Keratinocyte (primary cell): ENCODE data around the gene ACADSB. TPM values are rescaled to one million over a fixed set of nuclear protein-coding genes. Genes with fewer than 3 reads are reported as not detected.

ENCODE experiments used
- DNase-seq: peaks from one replicate; pipeline ENCODE4 v3.0.0-alpha.2; 2011; ENCODE audit warnings: low read depth, missing footprints, low spot score
- FAIRE-seq: peaks from 2 replicates; lab custom pipeline; 2011; peaks lifted over from hg19 to GRCh38; lab: Jason Lieb, UNC
- H2AFZ ChIP-seq: 2 replicates; pipeline ENCODE4 v1.6.0; 2012; ENCODE audit warnings: low read length, control low read depth, inconsistent platforms; ENCODE audit not compliant: control insufficient read depth
- H3K27ac ChIP-seq: 2 replicates; pipeline ENCODE4 v1.5.1; 2011; ENCODE audit warnings: low read length; ENCODE audit not compliant: control insufficient read depth, insufficient read depth
- H3K27me3 ChIP-seq: 3 replicates; pipeline ENCODE4 v1.6.0; 2011; ENCODE audit warnings: low read length; ENCODE audit not compliant: control insufficient read depth, insufficient read depth; ENCODE audit errors: extremely low read depth
- H3K36me3 ChIP-seq, 2 experiments: 2 replicates in 1 of 2; 3 replicates in 1 of 2; pipeline ENCODE4 v1.5.1; 2011; ENCODE audit warnings: low read length in 2 of 2, mild to moderate bottlenecking in 1 of 2; ENCODE audit not compliant: control insufficient read depth in 2 of 2, insufficient read depth in 2 of 2; ENCODE audit errors: extremely low read depth in 1 of 2
- H3K4me1 ChIP-seq: 3 replicates; pipeline ENCODE4 v1.5.1; 2011; ENCODE audit warnings: low read length; ENCODE audit not compliant: control insufficient read depth, insufficient read depth; ENCODE audit errors: extremely low read depth
- H3K4me2 ChIP-seq: 3 replicates; pipeline ENCODE4 v1.6.0; 2011; ENCODE audit warnings: low read depth, low read length; ENCODE audit not compliant: control insufficient read depth, insufficient read depth; ENCODE audit errors: extremely low read depth
- H3K4me3 ChIP-seq, 3 experiments: fragments of 200-600 bp in 1 of 3; sonication (generic) in 1 of 3; 2 replicates in 2 of 3; 3 replicates in 1 of 3; pipeline ENCODE4 v1.5.1; 2011 to 2016; ENCODE audit warnings: low read length in 3 of 3, mild to moderate bottlenecking in 3 of 3, control low read depth in 2 of 3, inconsistent platforms in 1 of 3, low read depth in 1 of 3, mixed read lengths in 1 of 3, mixed run types in 1 of 3, moderate library complexity in 1 of 3; ENCODE audit not compliant: control insufficient read depth in 2 of 3, insufficient read depth in 2 of 3; ENCODE audit errors: extremely low read depth in 1 of 3
- H3K79me2 ChIP-seq: 2 replicates; pipeline ENCODE4 v1.6.0; 2012; ENCODE audit warnings: low read length; ENCODE audit not compliant: control insufficient read depth, insufficient read depth
- H3K9ac ChIP-seq: 3 replicates; pipeline ENCODE4 v1.6.0; 2011; ENCODE audit warnings: low read length; ENCODE audit not compliant: control insufficient read depth, insufficient read depth; ENCODE audit errors: extremely low read depth
- H3K9me1 ChIP-seq: 3 replicates; pipeline ENCODE4 v1.6.0; 2011; ENCODE audit warnings: low read length; ENCODE audit not compliant: control insufficient read depth, insufficient read depth; ENCODE audit errors: extremely low read depth
- H3K9me3 ChIP-seq: 2 replicates; pipeline ENCODE4 v1.5.1; 2012; ENCODE audit warnings: low read depth, low read length; ENCODE audit not compliant: control insufficient read depth
- H4K20me1 ChIP-seq: 3 replicates; pipeline ENCODE4 v1.6.0; 2011; ENCODE audit warnings: low read length; ENCODE audit not compliant: control insufficient read depth, insufficient read depth; ENCODE audit errors: extremely low read depth
- EZH2 ChIP-seq: IDR thresholded peaks from one replicate; pipeline ENCODE4 v1.6.1; 2012; ENCODE audit warnings: inconsistent platforms, mild to moderate bottlenecking, low read length, moderate library complexity
- dilution Hi-C: fragments of 300-500 bp; cut with MboI; formaldehyde crosslinking; loops from one replicate; pipeline ENCODE4 v1.7.0; 2020; ENCODE audit warnings: low sequenced_read_pairs; ENCODE audit not compliant: extremely low pct_ligation_motif_present
- polyA plus RNA-seq, 5 experiments: library from polyadenylated mRNA; depleted of rRNA in 3 of 5; stranded (reverse) in 3 of 5; stranded (forward) in 1 of 5; unstranded in 1 of 5; fragments of >200 nt; gene quantifications; 1 replicate in 1 of 5; 2 replicates in 3 of 5; 3 replicates in 1 of 5; pipeline versions ENCODE4 v1.2.1 to v1.2.3, GENCODE V29; 2011 to 2012; ENCODE audit warnings: missing spikeins in 2 of 5, low read depth in 1 of 5, low replicate concordance in 1 of 5
- TF ChIP-seq, protein P1 (sequence below), 3 experiments: IDR thresholded peaks in 1 of 3; conservative IDR thresholded peaks in 1 of 3; optimal IDR thresholded peaks in 1 of 3; 2 replicates in 2 of 3; 3 replicates in 1 of 3; pipeline versions ENCODE3 to v1.5.1; 2011; ENCODE audit warnings: low read length in 3 of 3, mild to moderate bottlenecking in 3 of 3, moderate library complexity in 2 of 3, control low read depth in 1 of 3, inconsistent platforms in 1 of 3; ENCODE audit not compliant: insufficient read depth in 2 of 3; ENCODE audit errors: extremely low read depth in 1 of 3

The ACADSB gene
- polyA plus RNA-seq, 1 donor (not counting 4 experiments of a cell fraction or from before 2014, with no cell fraction given) = 10.1 TPM

DNA sequence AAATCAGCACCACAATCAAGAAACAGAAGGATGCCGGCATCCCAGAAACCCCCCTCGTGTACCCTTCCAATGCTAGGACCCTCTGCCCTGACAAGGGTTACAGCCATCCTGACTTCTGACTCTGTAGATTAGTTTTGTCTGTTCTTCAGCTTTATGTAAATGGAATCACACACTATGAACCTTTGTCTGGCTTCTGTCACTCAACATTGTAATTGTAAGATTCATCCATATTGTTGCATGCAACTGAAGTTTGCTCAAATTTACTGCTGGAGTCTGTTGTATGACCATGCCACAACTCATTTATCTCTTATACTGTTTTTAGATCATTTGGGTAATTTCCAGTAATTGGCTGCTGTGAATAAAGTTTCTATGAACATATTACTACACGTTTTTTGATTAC, 8.7 kb upstream of the ACADSB start:
- no peaks in the 10 kb centered on the region for H3K27me3 ChIP-seq
- H3K9me1 ChIP-seq = no peaks in the 10 kb centered on the region
- H3K9me3 ChIP-seq = no peaks in the 10 kb centered on the region
- DNase-seq (no peak), FAIRE-seq (no peak)
- H3K36me3 ChIP-seq = peaks cover 0 to 8% of the 10 kb centered on the region in 2 experiments
- H3K9ac ChIP-seq = no peak overlapping the region
- peaks cover 26% of the 10 kb centered on the region for H3K79me2 ChIP-seq
- H3K27ac ChIP-seq = no peak overlapping the region
- no peak overlapping the region for H2AFZ ChIP-seq
- no peak for TF ChIP-seq EZH2
- TF ChIP-seq, protein P1, sequence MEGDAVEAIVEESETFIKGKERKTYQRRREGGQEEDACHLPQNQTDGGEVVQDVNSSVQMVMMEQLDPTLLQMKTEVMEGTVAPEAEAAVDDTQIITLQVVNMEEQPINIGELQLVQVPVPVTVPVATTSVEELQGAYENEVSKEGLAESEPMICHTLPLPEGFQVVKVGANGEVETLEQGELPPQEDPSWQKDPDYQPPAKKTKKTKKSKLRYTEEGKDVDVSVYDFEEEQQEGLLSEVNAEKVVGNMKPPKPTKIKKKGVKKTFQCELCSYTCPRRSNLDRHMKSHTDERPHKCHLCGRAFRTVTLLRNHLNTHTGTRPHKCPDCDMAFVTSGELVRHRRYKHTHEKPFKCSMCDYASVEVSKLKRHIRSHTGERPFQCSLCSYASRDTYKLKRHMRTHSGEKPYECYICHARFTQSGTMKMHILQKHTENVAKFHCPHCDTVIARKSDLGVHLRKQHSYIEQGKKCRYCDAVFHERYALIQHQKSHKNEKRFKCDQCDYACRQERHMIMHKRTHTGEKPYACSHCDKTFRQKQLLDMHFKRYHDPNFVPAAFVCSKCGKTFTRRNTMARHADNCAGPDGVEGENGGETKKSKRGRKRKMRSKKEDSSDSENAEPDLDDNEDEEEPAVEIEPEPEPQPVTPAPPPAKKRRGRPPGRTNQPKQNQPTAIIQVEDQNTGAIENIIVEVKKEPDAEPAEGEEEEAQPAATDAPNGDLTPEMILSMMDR (optimal IDR thresholded peaks at IDR 0.05 in 1 of 3, IDR thresholded peaks at IDR 0.05 in 1 of 3, conservative IDR thresholded peaks at IDR 0.05 in 1 of 3; ENCODE audit: extremely low read depth in 1 of 3, insufficient read depth in 2 of 3, low read length in 3 of 3) = no peak
- H3K4me1 ChIP-seq = no peaks in the 10 kb centered on the region
- no peak overlapping the region for H3K4me3 ChIP-seq
- dilution Hi-C loops = no loop called here
- no peak overlapping the region for H3K4me2 ChIP-seq
- H4K20me1 ChIP-seq = no peaks in the 10 kb centered on the region

DNA sequence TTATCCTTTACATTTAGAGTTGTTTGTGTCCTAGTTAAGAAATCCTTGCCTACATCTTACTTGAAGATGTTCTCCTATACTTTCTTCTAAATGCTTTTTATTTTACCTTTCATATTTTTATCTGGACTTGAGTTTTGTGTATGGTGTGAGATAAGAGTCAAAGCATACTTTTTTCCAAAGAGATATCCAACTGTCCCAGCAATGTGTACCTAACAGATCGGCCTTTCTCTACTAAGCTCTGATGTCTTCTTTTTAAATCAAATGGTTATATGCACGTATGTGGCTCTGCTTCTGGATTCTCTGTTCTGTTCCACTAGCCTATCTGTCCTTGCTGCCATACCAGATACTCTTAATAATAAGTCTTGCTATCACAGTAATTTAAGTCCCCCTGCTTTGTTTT, 7.4 kb upstream of the ACADSB start:
- Histone ChIP-seq H4K20me1 (no peaks in the 10 kb centered on the region), H3K27ac (no peak overlapping the region), H3K9ac (no peak overlapping the region), H3K79me2 (peaks cover 38% of the 10 kb centered on the region), H3K27me3 (no peaks in the 10 kb centered on the region), H3K9me3 (no peaks in the 10 kb centered on the region), H3K4me2 (no peak overlapping the region), H3K9me1 (no peaks in the 10 kb centered on the region), H3K4me1 (no peaks in the 10 kb centered on the region), H3K4me3 (no peak overlapping the region), H3K36me3 (peaks cover 0 to 4% of the 10 kb centered on the region in 2 experiments), H2AFZ (no peak overlapping the region)
- FAIRE-seq = no peak
- no peak for DNase-seq
- dilution Hi-C loops = no loop called here
- TF ChIP-seq EZH2 = no peak
- TF ChIP-seq, protein P1 (optimal IDR thresholded peaks at IDR 0.05 in 1 of 3, IDR thresholded peaks at IDR 0.05 in 1 of 3, conservative IDR thresholded peaks at IDR 0.05 in 1 of 3; ENCODE audit: extremely low read depth in 1 of 3, insufficient read depth in 2 of 3, low read length in 3 of 3) = no peak
